Measurements from ENCODE around the gene TEX261. TPM values are rescaled to one million over a fixed set of nuclear protein-coding genes. Genes with fewer than 3 reads are reported as not detected.

Gene TEX261
- total and polyA plus RNA-seq, 2 of the 8 experiments (the other 6 are each of a cell fraction or from before 2014, with no cell fraction given), result 25.2 to 30.1 TPM

- TF ChIP-seq CHD7 (IDR thresholded peaks at IDR 0.05; ENCODE audit: insufficient replicate concordance, low read length) (no peak), NANOG (IDR thresholded peaks at IDR 0.05; ENCODE audit: insufficient read depth, low read depth, low read length, poor library complexity, severe bottlenecking) (no peak), KDM5A (IDR thresholded peaks at IDR 0.05; ENCODE audit: low read length) (no peak), MAX (IDR thresholded peaks at IDR 0.05) (no peak), CTBP2 (IDR thresholded peaks at IDR 0.05; ENCODE audit: borderline replicate concordance, insufficient read depth, insufficient read length, low read length) (no peak), JUN (IDR thresholded peaks at IDR 0.05; ENCODE audit: low read depth, low read length) (no peak), GABPA (IDR thresholded peaks at IDR 0.05; ENCODE audit: borderline replicate concordance, insufficient read depth, low read length) (no peak), FOSL1 (IDR thresholded peaks at IDR 0.05; ENCODE audit: insufficient read depth, low read depth, low read length) (no peak), BCL11A (IDR thresholded peaks at IDR 0.05; ENCODE audit: low read depth in 2 of 2, low read length in 2 of 2) (no peak)
Measured at GRCh38 chr2:71043531-71044407, 49.1 kb upstream of the TEX261 start (continued).

Measured in H1 (cell line).